Mesenchymal stem cell (in vitro differentiated cells and primary cell): ENCODE measurements around the gene PSG6.
A peak's percentile ranks its signal among the peaks of the same experiment; 100 is the strongest.
"Not testable (repeated sequence)": the region's sequence is repeated elsewhere in the genome, so short reads cannot be mapped to it uniquely, and the experiment has no call there.

Experiments
- DNase-seq: peaks from one replicate; pipeline ENCODE4 v3.0.0-alpha.2; 2013
- H2AFZ ChIP-seq: one replicate; pipeline ENCODE4 v1.6.1; 2013; ENCODE audit warnings: low read depth, mild to moderate bottlenecking, control low read depth, inconsistent platforms, low read length, moderate library complexity
- H2AK5ac ChIP-seq: 2 replicates; pipeline ENCODE4 v1.6.1; 2013; ENCODE audit warnings: low read length, moderate library complexity, mild to moderate bottlenecking, inconsistent platforms; ENCODE audit not compliant: severe bottlenecking
- H2BK120ac ChIP-seq: one replicate; pipeline ENCODE4 v1.6.1; 2013; ENCODE audit warnings: low read depth, mild to moderate bottlenecking, inconsistent platforms, low read length, moderate library complexity
- H2BK12ac ChIP-seq, 2 experiments: one replicate each; pipeline ENCODE4 v1.6.1; 2013; ENCODE audit warnings: inconsistent platforms in 2 of 2, low read length in 2 of 2, mild to moderate bottlenecking in 2 of 2, moderate library complexity in 2 of 2, control low read depth in 1 of 2
- H2BK15ac ChIP-seq: one replicate; pipeline ENCODE4 v1.6.1; 2013; ENCODE audit warnings: mild to moderate bottlenecking, low read depth, inconsistent platforms; ENCODE audit not compliant: poor library complexity, severe bottlenecking
- H2BK5ac ChIP-seq: 2 replicates; pipeline ENCODE4 v1.6.1; 2013; ENCODE audit warnings: low read depth, mild to moderate bottlenecking, low read length, control low read depth, inconsistent platforms; ENCODE audit not compliant: poor library complexity, severe bottlenecking
- H3K14ac ChIP-seq, 2 experiments: one replicate each; pipeline ENCODE4 v1.6.1; 2013; ENCODE audit warnings: inconsistent platforms in 2 of 2, low read length in 2 of 2, control low read depth in 1 of 2, mild to moderate bottlenecking in 1 of 2, moderate library complexity in 1 of 2
- H3K18ac ChIP-seq, 2 experiments: one replicate each; pipeline ENCODE4 v1.6.1; 2013; ENCODE audit warnings: inconsistent platforms in 2 of 2, low read length in 2 of 2, control low read depth in 1 of 2, low read depth in 1 of 2, mild to moderate bottlenecking in 1 of 2
- H3K23ac ChIP-seq, 2 experiments: one replicate each; pipeline ENCODE4 v1.6.1; 2013; ENCODE audit warnings: inconsistent platforms in 2 of 2, low read length in 2 of 2, mild to moderate bottlenecking in 2 of 2, moderate library complexity in 2 of 2, control low read depth in 1 of 2
- H3K27ac ChIP-seq: 2 replicates; pipeline ENCODE4 v1.5.1; 2013; ENCODE audit warnings: mild to moderate bottlenecking, moderate library complexity, low read length, control low read depth, inconsistent platforms; ENCODE audit not compliant: poor library complexity, severe bottlenecking
- H3K27me3 ChIP-seq, 2 experiments: 2 replicates each; pipeline versions ENCODE4 v1.6.1 to v1.7.0; 2013; ENCODE audit warnings: low read length in 2 of 2, mild to moderate bottlenecking in 2 of 2, moderate library complexity in 2 of 2, control low read depth in 1 of 2, inconsistent platforms in 1 of 2; ENCODE audit not compliant: control insufficient read depth in 1 of 2, insufficient read depth in 1 of 2
- H3K36me3 ChIP-seq, 2 experiments: 2 replicates each; pipeline versions ENCODE4 v1.6.1 to v1.7.0; 2013; ENCODE audit warnings: low read length in 2 of 2, control low read depth in 1 of 2, inconsistent platforms in 1 of 2, low read depth in 1 of 2, mild to moderate bottlenecking in 1 of 2; ENCODE audit not compliant: insufficient read depth in 2 of 2, control insufficient read depth in 1 of 2
- H3K4ac ChIP-seq, 2 experiments: one replicate each; pipeline ENCODE4 v1.6.1; 2013; ENCODE audit warnings: inconsistent platforms in 2 of 2, low read length in 2 of 2, mild to moderate bottlenecking in 2 of 2, moderate library complexity in 2 of 2, control low read depth in 1 of 2, low read depth in 1 of 2
- H3K4me1 ChIP-seq: 2 replicates; pipeline ENCODE4 v1.6.1; 2013; ENCODE audit warnings: low read depth, low read length, control low read depth; ENCODE audit not compliant: control insufficient read depth, insufficient read depth
- H3K4me2 ChIP-seq: 2 replicates; pipeline ENCODE4 v1.6.1; 2013; ENCODE audit warnings: low read length, mild to moderate bottlenecking, inconsistent platforms; ENCODE audit not compliant: poor library complexity, severe bottlenecking
- H3K4me3 ChIP-seq, 2 experiments: 2 replicates each; pipeline versions ENCODE4 v1.5.1 to v1.7.0; 2013; ENCODE audit warnings: low read length in 2 of 2, mild to moderate bottlenecking in 2 of 2, control low read depth in 1 of 2, low read depth in 1 of 2; ENCODE audit not compliant: insufficient read depth in 1 of 2
- H3K79me1 ChIP-seq: replicated peaks from 2 replicates; pipeline ENCODE4 v1.6.1; 2013; ENCODE audit warnings: mild to moderate bottlenecking, control low read depth, low read length, inconsistent platforms; ENCODE audit not compliant: poor library complexity, severe bottlenecking
- H3K9ac ChIP-seq: 2 replicates; pipeline ENCODE4 v1.7.0; 2013; ENCODE audit warnings: mild to moderate bottlenecking, low read length, moderate library complexity
- H3K9me3 ChIP-seq: 2 replicates; pipeline ENCODE4 v1.7.0; 2013; ENCODE audit warnings: mild to moderate bottlenecking, low read length; ENCODE audit not compliant: control insufficient read depth
- H4K8ac ChIP-seq: one replicate; pipeline ENCODE4 v1.6.1; 2013; ENCODE audit warnings: inconsistent platforms, mild to moderate bottlenecking, low read length, moderate library complexity
- H4K91ac ChIP-seq: one replicate; pipeline ENCODE4 v1.6.1; 2013; ENCODE audit warnings: mild to moderate bottlenecking, low read length, inconsistent platforms
- WGBS: methylation state at CpG from one replicate; pipeline ENCODE4 v1.1.7; 2013; ENCODE audit warnings: mixed read lengths; 5-methylcytosine and 5-hydroxymethylcytosine counted together

Gene PSG6

GRCh38 chr19:42951476-42951875, 33.8 kb upstream of the PSG6 start:
- not testable (repeated sequence) for H3K23ac ChIP-seq, H3K14ac ChIP-seq, H4K91ac ChIP-seq, H4K8ac ChIP-seq, H2BK120ac ChIP-seq, H2AK5ac ChIP-seq, H2BK5ac ChIP-seq, DNase-seq, H3K79me1 ChIP-seq, H3K18ac ChIP-seq, H3K36me3 ChIP-seq, H3K27ac ChIP-seq, H3K4me3 ChIP-seq, H3K4me1 ChIP-seq, H2BK15ac ChIP-seq, H3K4ac ChIP-seq, H3K27me3 ChIP-seq, H3K9me3 ChIP-seq, H3K4me2 ChIP-seq, H2BK12ac ChIP-seq, H3K9ac ChIP-seq, H2AFZ ChIP-seq
- WGBS = 96% methylated on average over 1 of the region's 2 CpGs

- Histone ChIP-seq H3K18ac (no peak overlapping the region), H3K23ac (no peak overlapping the region), H3K27ac (no peak overlapping the region), H2BK15ac (no peak overlapping the region), H3K36me3 (no peaks in the 10 kb centered on the region), H3K79me1 (no peaks in the 10 kb centered on the region), H3K4me3 (no peak overlapping the region), H3K4me1 (no peaks in the 10 kb centered on the region), H2AFZ (no peak overlapping the region), H2BK5ac (no peak overlapping the region), H3K4me2 (no peak overlapping the region), H3K14ac (no peak overlapping the region), H2AK5ac (no peak overlapping the region), H3K9ac (no peak overlapping the region), H3K27me3 (no peaks in the 10 kb centered on the region), H2BK120ac (no peak overlapping the region), H2BK12ac (no peak overlapping the region), H3K4ac (no peak overlapping the region), H4K91ac (no peak overlapping the region), H4K8ac (no peak overlapping the region), H3K9me3 (peaks cover 7% of the 10 kb centered on the region)
- no peak for DNase-seq
- 77% methylated on average over 8 of the region's 13 CpGs for WGBS
These were observed 24.6 kb upstream of the PSG6 start for GRCh38 chr19:42942187-42942789.

GRCh38 chr19:42937107-42937506, 19.4 kb upstream of the PSG6 start, which contains the start of gene PSG7:
Gene PSG7 (minus strand): TSS chr19:42937207. CDS start chr19:42937076, 131 bp downstream.
- 46% methylated on average over 3 of the region's 3 CpGs for WGBS
- H2AFZ ChIP-seq, H2BK5ac ChIP-seq, H3K4me2 ChIP-seq, DNase-seq, H3K4me1 ChIP-seq, H3K9ac ChIP-seq, H4K8ac ChIP-seq, H3K4ac ChIP-seq, H2AK5ac ChIP-seq, H3K27me3 ChIP-seq, H3K23ac ChIP-seq, H2BK15ac ChIP-seq, H3K14ac ChIP-seq, H2BK120ac ChIP-seq, H3K18ac ChIP-seq, H2BK12ac ChIP-seq, H4K91ac ChIP-seq, H3K9me3 ChIP-seq, H3K4me3 ChIP-seq, H3K79me1 ChIP-seq, H3K36me3 ChIP-seq, H3K27ac ChIP-seq: not testable (repeated sequence)

- not testable (repeated sequence) for H2BK12ac ChIP-seq, H4K8ac ChIP-seq, H3K9me3 ChIP-seq, H3K4me3 ChIP-seq, H2AK5ac ChIP-seq, H3K4me1 ChIP-seq, H2BK5ac ChIP-seq, H3K4ac ChIP-seq, H3K4me2 ChIP-seq, H4K91ac ChIP-seq, H3K14ac ChIP-seq, H3K27me3 ChIP-seq, H2BK120ac ChIP-seq, H3K18ac ChIP-seq, H3K23ac ChIP-seq, H3K27ac ChIP-seq, H3K36me3 ChIP-seq, DNase-seq, H2AFZ ChIP-seq, H2BK15ac ChIP-seq, H3K79me1 ChIP-seq
- H3K9ac ChIP-seq = peak overlapping the region; percentile 18
These were observed 17.0 kb upstream of the PSG6 start for GRCh38 chr19:42934726-42935125.
